Stimulated activated naive CD8-positive, alpha-beta T cell treated with anti-CD3 and anti-CD28 coated beads, Interleukin-15, Interleukin-2, amounts not matched to agents 100 U/mL and 50 U/mL, for 24 hours (primary cell): Measurements from ENCODE around the gene HM13.
"Not testable (repeated sequence)": the region's sequence is repeated elsewhere in the genome, so short reads cannot be mapped to it uniquely, and the experiment has no call there.

Source experiments
- ATAC-seq: fragments of 150-1000 bp; cut with Tn5 transposase; one replicate; pipeline ENCODE4 v1.10.0; 2021
- DNase-seq: peaks from one replicate; pipeline ENCODE4 v3.0.0; 2021

HM13 gene

GRCh38 chr20:31612271-31612640 lies 98.0 kb downstream of the HM13 start:
- not testable (repeated sequence) for DNase-seq, ATAC-seq

GRCh38 chr20:31615416-31615815 lies 101.2 kb downstream of the HM13 start:
- no peak for ATAC-seq

GRCh38 chr20:31617432-31618104 lies 103.3 kb downstream of the HM13 start:
- ATAC-seq, result no peak
- DNase-seq, result no peak

More at GRCh38 chr20:31615416-31615815, 101.2 kb downstream of the HM13 start:
- DNase-seq, result no peak
